ENCODE data around the gene RPGRIP1L.
A peak's percentile ranks its signal among the peaks of the same experiment; 100 is the strongest.
"Not testable (repeated sequence)": the region's sequence is repeated elsewhere in the genome, so short reads cannot be mapped to it uniquely, and the experiment has no call there.

Gene RPGRIP1L

GRCh38 chr16:53711390-53711789 lies 7.7 kb upstream of the RPGRIP1L start:
- no peak for DNase-seq

- DNase-seq: no peak
These were observed 4.8 kb upstream of the RPGRIP1L start for GRCh38 chr16:53708490-53708889.

DNA sequence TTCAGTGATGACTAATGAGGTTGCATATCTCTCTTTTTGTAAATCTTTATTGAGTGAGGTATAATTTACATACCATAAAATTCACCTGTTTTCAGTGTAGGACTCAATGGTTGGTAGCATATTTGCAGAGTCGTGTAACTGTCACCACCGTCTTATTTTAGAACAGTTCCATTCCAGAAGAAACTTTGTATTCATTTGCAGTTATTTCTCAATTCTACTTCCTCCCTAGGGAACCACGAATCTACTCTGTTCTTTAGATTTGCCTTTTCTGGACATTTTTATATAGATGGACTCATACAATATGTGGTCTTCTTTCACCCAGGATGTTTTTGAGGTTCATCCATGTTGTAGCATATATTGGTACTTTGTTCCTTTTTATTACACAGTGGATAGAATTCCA lies 4.0 kb upstream of the RPGRIP1L start:
- DNase-seq: no peak

DNA sequence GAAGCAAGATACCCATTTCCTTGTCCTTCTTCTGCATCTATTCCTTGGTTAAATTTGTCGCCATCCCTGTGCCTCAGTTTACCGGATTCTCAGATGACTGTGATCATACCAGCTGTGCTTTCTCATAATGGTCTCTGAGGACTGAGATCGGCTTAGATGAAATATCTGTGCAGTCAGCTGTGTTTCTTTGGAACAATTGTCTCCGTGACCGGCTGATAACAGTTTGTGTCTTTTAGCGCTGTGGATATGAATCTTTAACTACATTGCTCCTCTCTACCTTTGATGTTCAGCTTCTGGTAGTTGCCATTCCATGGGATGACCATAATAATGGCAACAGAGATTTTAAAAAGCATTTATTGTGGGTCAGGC lies 770 bp upstream of the RPGRIP1L start:
- no peak for DNase-seq

GRCh38 chr16:53698271-53698670 lies 5.4 kb downstream of the RPGRIP1L start:
- DNase-seq: not testable (repeated sequence)

DNA sequence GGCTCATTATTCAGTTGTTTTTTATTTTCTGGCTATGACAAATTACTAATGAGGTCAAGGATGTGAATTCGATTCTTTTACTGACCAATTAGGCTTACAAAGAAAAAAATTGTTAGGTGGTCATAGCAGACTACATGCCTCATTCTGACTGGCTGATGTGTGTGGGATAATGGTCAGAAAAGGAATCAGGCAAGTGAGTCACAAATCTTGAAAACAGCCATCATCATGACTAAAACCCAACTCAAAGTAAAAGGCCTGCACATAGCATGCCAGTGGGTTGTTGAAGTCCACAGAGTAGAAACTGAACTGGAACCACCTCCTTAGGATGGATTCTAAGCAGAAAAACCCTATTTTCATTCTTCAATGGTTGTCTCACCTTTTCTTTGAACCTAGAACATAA lies 8.6 kb downstream of the RPGRIP1L start:
- no peak for DNase-seq

DNA sequence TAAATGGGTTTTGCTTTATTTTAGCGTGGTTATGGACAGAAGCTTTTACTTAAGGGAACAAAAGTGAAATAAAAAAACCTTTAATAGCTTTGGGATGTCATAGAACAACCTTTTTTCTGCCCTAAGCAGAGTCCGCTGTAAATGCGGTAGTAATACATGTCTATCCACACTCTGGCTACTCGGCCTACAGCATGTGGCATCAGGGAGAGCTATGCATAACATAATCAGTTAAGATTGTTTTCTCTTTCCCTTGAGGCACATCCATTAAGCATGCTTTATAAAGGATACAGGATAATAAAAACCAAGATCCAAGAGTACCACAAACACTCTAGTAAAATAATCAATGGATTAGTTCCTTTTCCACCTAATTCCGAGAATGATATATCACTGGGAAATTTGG lies 10.3 kb downstream of the RPGRIP1L start:
- no peak for DNase-seq

- DNase-seq: no peak
These were observed 11.5 kb downstream of the RPGRIP1L start for GRCh38 chr16:53692146-53692545.

DNA sequence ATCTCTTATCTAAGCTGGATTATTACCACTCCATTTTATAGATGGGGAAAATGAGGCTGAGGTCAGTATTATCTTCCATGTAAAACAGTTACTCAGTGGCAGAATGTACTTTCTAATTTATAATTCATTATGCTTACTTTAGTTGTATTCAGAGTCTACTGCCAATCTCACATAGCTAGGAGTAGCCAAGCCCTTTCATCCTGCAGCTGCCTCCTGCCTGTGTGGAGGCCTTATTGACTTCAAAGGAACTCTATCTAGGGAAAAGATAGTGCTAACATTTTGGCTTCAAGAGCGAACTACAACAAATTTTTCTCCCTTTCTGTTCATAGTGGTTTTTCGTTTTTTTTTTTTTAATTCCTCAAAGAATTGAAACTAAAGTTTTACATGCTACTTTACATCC lies 12.9 kb downstream of the RPGRIP1L start:
- no peak for DNase-seq

DNA sequence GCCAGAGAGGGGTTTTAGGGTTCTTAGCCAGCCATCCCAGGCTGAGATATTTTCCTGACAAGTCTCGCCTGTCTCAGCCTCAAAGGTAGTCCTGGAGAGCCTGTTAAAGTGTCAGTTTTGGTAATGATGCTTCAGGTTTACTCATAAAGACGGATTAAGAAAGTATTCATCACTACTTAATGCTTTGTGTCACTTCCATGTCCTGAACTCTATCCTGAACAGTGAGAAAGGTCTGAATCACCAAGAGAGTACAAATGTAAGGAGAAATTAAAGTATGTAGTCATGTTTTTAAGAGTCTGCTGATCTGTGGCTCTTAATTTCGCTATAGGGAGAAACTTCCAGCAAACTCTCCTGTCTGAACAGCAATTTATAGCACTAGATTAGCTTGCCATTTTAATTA lies 14.0 kb downstream of the RPGRIP1L start:
- DNase-seq: no peak

DNA sequence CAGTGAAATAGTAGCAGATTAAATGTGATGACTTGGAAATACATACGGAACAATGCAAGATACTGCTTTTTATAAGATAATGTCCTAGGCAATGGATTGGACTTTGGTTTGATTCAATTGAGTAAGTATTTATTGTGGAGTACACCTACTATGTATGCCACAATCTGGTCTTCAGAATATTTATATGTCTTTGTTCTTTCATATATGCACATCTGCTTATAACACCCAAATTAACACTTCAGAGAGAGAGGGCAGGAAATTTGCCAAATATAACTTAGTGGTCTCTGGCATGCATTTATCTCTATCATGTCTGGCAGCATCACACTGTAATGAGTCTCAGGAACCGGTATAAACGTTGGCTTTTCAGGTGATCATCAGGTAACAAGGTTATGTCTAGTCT lies 16.9 kb downstream of the RPGRIP1L start:
- no peak for DNase-seq

DNA sequence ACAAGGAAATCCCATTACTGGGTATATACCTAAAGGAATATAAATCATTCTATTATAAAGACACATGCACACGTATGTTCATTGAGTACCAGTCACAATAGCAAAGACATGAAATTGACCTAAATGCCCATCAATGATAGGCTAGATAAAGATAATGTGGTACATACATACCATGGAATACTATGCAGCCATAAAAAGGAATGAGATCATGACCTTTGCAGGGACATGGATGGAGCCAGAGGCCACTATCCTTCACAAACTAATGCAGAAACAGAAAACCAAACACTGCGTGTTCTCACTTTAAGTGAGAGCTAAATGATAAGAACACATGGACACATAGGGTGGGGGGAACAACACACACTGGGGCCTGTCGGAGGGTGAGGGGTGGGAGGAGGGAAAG lies 18.3 kb downstream of the RPGRIP1L start:
- not testable (repeated sequence) for DNase-seq

- DNase-seq: no peak
These were observed 22.3 kb downstream of the RPGRIP1L start for GRCh38 chr16:53681354-53681753.

- DNase-seq: no peak
These were observed 22.9 kb downstream of the RPGRIP1L start for GRCh38 chr16:53680756-53681155.

DNA sequence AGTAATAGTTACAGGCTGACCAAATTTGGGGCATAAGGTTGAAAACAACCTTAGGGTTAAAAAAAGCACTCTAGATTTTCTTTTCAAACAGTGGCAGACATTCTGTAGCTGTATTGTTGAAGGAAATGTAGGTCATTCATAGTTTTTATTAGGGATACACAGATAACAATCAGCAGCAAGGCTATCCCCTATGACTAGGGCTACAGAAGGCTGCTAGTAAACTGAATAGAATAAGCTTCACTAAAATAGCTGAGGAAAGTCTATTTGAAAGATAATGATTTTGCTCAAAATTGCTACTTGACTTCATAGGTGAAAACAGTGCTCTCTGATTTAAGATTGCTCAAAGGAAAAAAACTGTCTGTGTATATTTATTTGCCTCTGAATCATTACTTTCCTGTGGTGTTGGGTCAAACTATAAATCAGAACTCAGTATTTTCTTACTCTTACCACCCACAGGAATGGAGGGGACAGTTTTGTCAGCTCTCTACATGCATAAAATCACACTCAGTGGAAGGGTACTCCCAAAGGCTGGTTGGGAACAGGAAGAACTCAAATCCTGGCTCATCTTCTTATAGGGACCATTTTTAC lies 24.8 kb downstream of the RPGRIP1L start:
- no peak for DNase-seq

GRCh38 chr16:53678155-53678554 lies 25.5 kb downstream of the RPGRIP1L start:
- no peak for DNase-seq

DNA sequence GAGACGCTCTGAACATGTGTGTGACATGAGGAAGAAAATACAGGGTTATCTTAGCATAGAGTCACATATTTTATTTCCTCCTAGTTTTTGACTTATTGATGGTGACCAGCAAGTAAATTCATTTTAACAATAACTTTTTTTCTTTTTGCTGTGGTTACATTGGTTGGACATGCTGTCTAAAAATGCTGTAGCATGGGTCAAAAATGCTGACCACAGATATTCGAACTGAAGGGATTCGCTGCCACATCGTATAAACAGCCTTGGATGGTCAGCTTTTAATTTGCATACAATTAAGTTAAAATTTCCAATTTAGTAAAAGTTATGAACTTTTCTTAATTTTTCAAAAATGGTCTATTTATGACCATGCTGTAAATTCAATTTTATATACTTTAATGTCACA lies 30.5 kb downstream of the RPGRIP1L start:
- DNase-seq: no peak

- no peak for DNase-seq
These were observed 31.2 kb downstream of the RPGRIP1L start for GRCh38 chr16:53672461-53672860.

DNA sequence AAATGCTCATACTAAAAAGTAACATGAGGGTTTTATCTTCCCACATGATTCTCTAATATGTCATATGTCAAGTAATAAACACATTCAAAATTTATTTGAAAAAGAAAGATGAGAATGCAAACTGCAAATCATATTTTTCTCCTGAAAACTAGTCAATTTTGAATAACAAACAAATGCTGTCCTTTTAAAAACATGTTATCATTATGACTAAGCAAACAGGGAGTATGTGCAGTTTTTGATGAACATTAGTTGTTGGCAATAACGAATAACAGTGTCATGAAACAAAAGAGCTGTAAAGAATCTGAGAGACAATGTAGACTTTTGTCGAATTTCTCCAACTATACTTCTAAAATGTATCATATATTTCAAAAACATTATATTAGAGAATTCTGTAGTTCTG lies 34.8 kb downstream of the RPGRIP1L start:
- no peak for DNase-seq

- no peak for DNase-seq
These were observed 36.8 kb downstream of the RPGRIP1L start for GRCh38 chr16:53666786-53667415.

- peak; percentile 10 to 35 for DNase-seq
These were observed 38.8 kb downstream of the RPGRIP1L start for GRCh38 chr16:53664724-53665345.

- no peak for DNase-seq
These were observed 41.6 kb downstream of the RPGRIP1L start for GRCh38 chr16:53662072-53662471.

DNA sequence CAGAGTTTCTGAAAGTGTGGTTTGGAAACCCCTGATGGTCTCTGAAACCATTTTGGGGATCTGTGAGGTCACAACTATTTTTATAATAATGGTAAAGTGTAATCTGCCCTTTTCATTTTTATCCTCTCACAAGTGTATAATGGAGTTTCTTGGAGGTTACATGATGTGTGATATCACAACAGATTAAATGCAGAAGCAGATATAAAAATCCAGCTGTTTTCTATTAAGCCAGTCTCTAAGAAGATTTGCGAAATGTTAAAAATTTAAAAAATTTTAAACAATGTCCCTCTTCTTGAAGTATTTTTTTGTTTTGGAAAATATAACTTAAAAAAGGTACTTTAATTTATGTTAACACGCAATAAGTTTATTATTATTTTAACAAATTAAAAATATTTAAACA lies 48.7 kb downstream of the RPGRIP1L start:
- no peak for DNase-seq

- no peak for DNase-seq
These were observed 52.3 kb downstream of the RPGRIP1L start for GRCh38 chr16:53651357-53651756.

DNA sequence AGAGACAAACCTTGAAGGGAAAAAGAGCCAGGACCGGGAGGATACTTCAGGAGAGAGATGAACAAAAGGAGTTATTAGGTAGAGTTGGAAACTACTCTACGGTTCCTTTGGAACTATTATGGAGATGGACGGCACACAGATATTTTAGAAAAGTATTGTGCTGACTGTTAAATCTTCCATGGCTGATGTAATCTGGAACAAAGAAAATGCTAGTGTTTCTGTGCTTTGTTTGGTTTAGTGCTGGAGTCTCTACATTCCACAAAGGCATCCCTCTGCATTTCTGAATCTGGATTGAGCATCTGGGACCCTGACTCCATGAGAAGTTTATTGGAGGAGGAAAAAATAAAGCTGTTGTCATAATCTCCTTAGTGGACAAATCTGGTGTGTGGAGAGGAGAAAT lies 57.2 kb downstream of the RPGRIP1L start:
- DNase-seq: no peak
